Activated CD4-positive, alpha-beta T cell treated with anti-CD3 and anti-CD28 coated beads, Interleukin-2, amount 50 U/mL, for 16 hours (primary cell): Measurements from ENCODE around the gene NCKAP5.

Source experiments
- DNase-seq: peaks from one replicate; pipeline ENCODE4 v3.0.0-alpha.2; 2020

The NCKAP5 gene

GRCh38 chr2:132780651-132781050 is 787.6 kb downstream of the NCKAP5 start:
- DNase-seq = no peak

GRCh38 chr2:132779206-132779721 is 789.0 kb downstream of the NCKAP5 start:
- DNase-seq = no peak

- no peak for DNase-seq
These were observed 792.0 kb downstream of the NCKAP5 start for GRCh38 chr2:132776287-132776686.

- no peak for DNase-seq
These were observed 794.1 kb downstream of the NCKAP5 start for GRCh38 chr2:132774189-132774588.

- no peak for DNase-seq
These were observed 794.9 kb downstream of the NCKAP5 start for GRCh38 chr2:132773331-132773730.

GRCh38 chr2:132772340-132772739 is 795.9 kb downstream of the NCKAP5 start:
- DNase-seq = no peak

GRCh38 chr2:132766573-132766972 is 801.7 kb downstream of the NCKAP5 start:
- no peak for DNase-seq

GRCh38 chr2:132761437-132761836 is 806.8 kb downstream of the NCKAP5 start:
- DNase-seq = no peak

- DNase-seq = no peak
These were observed 807.3 kb downstream of the NCKAP5 start for GRCh38 chr2:132760971-132761370.

- no peak for DNase-seq
These were observed 807.9 kb downstream of the NCKAP5 start for GRCh38 chr2:132760405-132760804.

GRCh38 chr2:132758995-132759394 is 809.3 kb downstream of the NCKAP5 start:
- no peak for DNase-seq

GRCh38 chr2:132757676-132758075 is 810.6 kb downstream of the NCKAP5 start:
- DNase-seq = no peak

- DNase-seq = no peak
These were observed 811.2 kb downstream of the NCKAP5 start for GRCh38 chr2:132757002-132757589.

- DNase-seq = no peak
These were observed 813.3 kb downstream of the NCKAP5 start for GRCh38 chr2:132754867-132755472.

GRCh38 chr2:132754392-132754791 is 813.9 kb downstream of the NCKAP5 start:
- no peak for DNase-seq

GRCh38 chr2:132752421-132753206 is 815.6 kb downstream of the NCKAP5 start:
- no peak for DNase-seq

GRCh38 chr2:132751836-132752235 is 816.4 kb downstream of the NCKAP5 start:
- DNase-seq = no peak

- DNase-seq = no peak
These were observed 817.7 kb downstream of the NCKAP5 start for GRCh38 chr2:132750606-132751005.

GRCh38 chr2:132747046-132747445 is 821.2 kb downstream of the NCKAP5 start:
- DNase-seq = no peak

GRCh38 chr2:132741754-132742153 is 826.5 kb downstream of the NCKAP5 start:
- DNase-seq = no peak

- no peak for DNase-seq
These were observed 828.1 kb downstream of the NCKAP5 start for GRCh38 chr2:132740081-132740720.

- no peak for DNase-seq
These were observed 830.0 kb downstream of the NCKAP5 start for GRCh38 chr2:132738223-132738622.

- DNase-seq = no peak
These were observed 832.2 kb downstream of the NCKAP5 start for GRCh38 chr2:132736059-132736458.
